ENCODE measurements around the gene LBHD2. TPM values are rescaled to one million over a fixed set of nuclear protein-coding genes. Genes with fewer than 3 reads are reported as not detected.

Gene LBHD2
- total and polyA plus RNA-seq, 2 of the 13 experiments (the other 11 are each of a cell fraction or from before 2014, with no cell fraction given), result 0.67 to 1.00 TPM

DNA sequence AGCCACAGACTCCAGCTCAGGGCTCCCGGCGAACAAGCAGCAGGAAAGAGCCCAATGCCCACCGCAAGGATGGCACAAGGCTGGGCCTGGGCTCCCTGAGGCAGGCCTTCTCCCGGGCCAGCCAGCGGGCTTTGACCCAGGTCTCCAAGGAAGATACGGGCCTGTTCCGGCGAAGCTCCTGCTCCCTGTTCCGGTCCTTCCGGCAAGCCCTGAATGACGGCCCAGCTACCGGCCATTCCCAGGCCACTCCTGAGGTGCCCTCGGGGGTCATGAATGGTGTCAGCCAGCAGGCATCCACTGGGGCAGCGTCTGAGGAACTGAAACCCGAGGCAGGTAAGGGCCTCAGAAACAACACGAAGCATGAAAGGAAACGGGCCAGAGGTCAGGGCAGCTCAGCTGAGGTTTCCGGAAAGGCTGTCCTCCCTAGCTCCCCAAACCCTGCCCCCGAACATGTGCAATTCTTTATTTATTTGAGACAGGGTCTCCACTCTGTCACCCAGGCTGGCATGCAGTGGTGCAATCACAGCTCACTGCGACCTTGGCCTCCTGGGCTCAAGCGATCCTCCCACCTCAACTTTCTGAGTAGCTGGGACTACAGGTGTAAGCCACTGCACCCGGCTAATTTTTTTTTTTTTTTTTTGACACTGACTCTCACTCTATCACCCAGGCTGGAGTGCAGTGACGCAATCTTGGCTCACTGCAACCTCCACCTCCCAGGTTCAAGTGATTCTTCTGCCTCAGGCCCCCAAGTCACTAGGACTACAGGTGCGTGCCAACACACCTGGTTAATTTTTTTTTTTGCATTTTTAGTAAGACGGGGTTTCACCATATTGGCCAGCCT lies 16.5 kb downstream of the LBHD2 start (continued):
- TF ChIP-seq SRSF9 (IDR thresholded peaks at IDR 0.05; ENCODE audit: borderline replicate concordance, insufficient read depth, low read depth, low read length, poor library complexity, severe bottlenecking) (no peak), ZNF10 (CRISPR knock-in tag; IDR thresholded peaks at IDR 0.05; ENCODE audit: borderline replicate concordance, low read depth) (no peak), HOXD1 (CRISPR knock-in tag; IDR thresholded peaks at IDR 0.05) (peak; percentile 92; the same call in 1 of the 2 replicates), HNF4A (CRISPR knock-in tag; IDR thresholded peaks at IDR 0.05) (peak; percentile 94), ZNF644 (CRISPR knock-in tag; IDR thresholded peaks at IDR 0.05; ENCODE audit: low read depth) (0 out of 2 replicates have a peak, but pooled peaks have one; percentile 7), TBP (CRISPR knock-in tag; IDR thresholded peaks at IDR 0.05) (no peak), GPN1 (CRISPR knock-in tag; IDR thresholded peaks at IDR 0.05; ENCODE audit: borderline replicate concordance) (no peak), FOXA3 (CRISPR knock-in tag; IDR thresholded peaks at IDR 0.05) (peak; percentile 85), ZNF282 (IDR thresholded peaks at IDR 0.05; ENCODE audit: partially characterized antibody) (no peak), ZNF510 (CRISPR knock-in tag; IDR thresholded peaks at IDR 0.05; ENCODE audit: low read depth) (peak; percentile 91), SOX5 (CRISPR knock-in tag; IDR thresholded peaks at IDR 0.05; ENCODE audit: borderline replicate concordance) (peak; percentile 77), HNRNPL (IDR thresholded peaks at IDR 0.05; ENCODE audit: low read depth, low read length) (peak; percentile 93), NR2F1 (CRISPR knock-in tag; IDR thresholded peaks at IDR 0.05) (peak; percentile 86 to 95), ZNF577 (CRISPR knock-in tag; IDR thresholded peaks at IDR 0.05; ENCODE audit: borderline replicate concordance, low read depth) (no peak), SIX4 (CRISPR knock-in tag; IDR thresholded peaks at IDR 0.05) (peak; percentile 84)
- TF ChIP-seq, protein P1, sequence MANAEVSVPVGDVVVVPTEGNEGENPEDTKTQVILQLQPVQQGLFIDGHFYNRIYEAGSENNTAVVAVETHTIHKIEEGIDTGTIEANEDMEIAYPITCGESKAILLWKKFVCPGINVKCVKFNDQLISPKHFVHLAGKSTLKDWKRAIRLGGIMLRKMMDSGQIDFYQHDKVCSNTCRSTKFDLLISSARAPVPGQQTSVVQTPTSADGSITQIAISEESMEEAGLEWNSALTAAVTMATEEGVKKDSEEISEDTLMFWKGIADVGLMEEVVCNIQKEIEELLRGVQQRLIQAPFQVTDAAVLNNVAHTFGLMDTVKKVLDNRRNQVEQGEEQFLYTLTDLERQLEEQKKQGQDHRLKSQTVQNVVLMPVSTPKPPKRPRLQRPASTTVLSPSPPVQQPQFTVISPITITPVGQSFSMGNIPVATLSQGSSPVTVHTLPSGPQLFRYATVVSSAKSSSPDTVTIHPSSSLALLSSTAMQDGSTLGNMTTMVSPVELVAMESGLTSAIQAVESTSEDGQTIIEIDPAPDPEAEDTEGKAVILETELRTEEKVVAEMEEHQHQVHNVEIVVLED (CRISPR knock-in tag; IDR thresholded peaks at IDR 0.05; ENCODE audit: borderline replicate concordance), result peak; percentile 41; the same call in 1 of the 2 replicates
- TF ChIP-seq, protein P2, sequence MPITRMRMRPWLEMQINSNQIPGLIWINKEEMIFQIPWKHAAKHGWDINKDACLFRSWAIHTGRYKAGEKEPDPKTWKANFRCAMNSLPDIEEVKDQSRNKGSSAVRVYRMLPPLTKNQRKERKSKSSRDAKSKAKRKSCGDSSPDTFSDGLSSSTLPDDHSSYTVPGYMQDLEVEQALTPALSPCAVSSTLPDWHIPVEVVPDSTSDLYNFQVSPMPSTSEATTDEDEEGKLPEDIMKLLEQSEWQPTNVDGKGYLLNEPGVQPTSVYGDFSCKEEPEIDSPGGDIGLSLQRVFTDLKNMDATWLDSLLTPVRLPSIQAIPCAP (CRISPR knock-in tag; IDR thresholded peaks at IDR 0.05; ENCODE audit: low read depth), result no peak; the same call in 1 of the 2 replicates
- TF ChIP-seq, protein P3, sequence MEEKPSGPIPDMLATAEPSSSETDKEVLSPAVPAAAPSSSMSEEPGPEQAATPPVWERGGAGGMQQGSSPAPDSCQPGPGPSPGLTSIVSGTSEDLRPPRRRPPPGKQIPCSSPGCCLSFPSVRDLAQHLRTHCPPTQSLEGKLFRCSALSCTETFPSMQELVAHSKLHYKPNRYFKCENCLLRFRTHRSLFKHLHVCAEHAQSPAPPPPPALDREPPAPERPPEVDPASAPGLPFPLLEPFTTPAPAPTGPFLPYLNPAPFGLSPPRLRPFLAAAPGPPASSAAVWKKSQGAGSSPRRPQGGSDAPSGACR (CRISPR knock-in tag; IDR thresholded peaks at IDR 0.05), result 0 out of 2 replicates have a peak, but pooled peaks have one; percentile 46
- TF ChIP-seq, protein P4, sequence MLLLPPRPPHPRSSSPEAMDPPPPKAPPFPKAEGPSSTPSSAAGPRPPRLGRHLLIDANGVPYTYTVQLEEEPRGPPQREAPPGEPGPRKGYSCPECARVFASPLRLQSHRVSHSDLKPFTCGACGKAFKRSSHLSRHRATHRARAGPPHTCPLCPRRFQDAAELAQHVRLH (CRISPR knock-in tag; IDR thresholded peaks at IDR 0.05; ENCODE audit: borderline replicate concordance, low read depth), result peak; percentile 75; the same call in 1 of the 2 replicates
- TF ChIP-seq, protein P5, sequence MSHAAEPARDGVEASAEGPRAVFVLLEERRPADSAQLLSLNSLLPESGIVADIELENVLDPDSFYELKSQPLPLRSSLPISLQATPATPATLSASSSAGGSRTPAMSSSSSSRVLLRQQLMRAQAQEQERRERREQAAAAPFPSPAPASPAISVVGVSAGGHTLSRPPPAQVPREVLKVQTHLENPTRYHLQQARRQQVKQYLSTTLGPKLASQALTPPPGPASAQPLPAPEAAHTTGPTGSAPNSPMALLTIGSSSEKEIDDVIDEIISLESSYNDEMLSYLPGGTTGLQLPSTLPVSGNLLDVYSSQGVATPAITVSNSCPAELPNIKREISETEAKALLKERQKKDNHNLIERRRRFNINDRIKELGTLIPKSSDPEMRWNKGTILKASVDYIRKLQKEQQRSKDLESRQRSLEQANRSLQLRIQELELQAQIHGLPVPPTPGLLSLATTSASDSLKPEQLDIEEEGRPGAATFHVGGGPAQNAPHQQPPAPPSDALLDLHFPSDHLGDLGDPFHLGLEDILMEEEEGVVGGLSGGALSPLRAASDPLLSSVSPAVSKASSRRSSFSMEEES (CRISPR knock-in tag; IDR thresholded peaks at IDR 0.05), result peak; percentile 77; the same call in 1 of the 2 replicates
- TF ChIP-seq, protein P6, sequence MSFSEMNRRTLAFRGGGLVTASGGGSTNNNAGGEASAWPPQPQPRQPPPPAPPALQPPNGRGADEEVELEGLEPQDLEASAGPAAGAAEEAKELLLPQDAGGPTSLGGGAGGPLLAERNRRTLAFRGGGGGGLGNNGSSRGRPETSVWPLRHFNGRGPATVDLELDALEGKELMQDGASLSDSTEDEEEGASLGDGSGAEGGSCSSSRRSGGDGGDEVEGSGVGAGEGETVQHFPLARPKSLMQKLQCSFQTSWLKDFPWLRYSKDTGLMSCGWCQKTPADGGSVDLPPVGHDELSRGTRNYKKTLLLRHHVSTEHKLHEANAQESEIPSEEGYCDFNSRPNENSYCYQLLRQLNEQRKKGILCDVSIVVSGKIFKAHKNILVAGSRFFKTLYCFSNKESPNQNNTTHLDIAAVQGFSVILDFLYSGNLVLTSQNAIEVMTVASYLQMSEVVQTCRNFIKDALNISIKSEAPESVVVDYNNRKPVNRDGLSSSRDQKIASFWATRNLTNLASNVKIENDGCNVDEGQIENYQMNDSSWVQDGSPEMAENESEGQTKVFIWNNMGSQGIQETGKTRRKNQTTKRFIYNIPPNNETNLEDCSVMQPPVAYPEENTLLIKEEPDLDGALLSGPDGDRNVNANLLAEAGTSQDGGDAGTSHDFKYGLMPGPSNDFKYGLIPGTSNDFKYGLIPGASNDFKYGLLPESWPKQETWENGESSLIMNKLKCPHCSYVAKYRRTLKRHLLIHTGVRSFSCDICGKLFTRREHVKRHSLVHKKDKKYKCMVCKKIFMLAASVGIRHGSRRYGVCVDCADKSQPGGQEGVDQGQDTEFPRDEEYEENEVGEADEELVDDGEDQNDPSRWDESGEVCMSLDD (CRISPR knock-in tag; IDR thresholded peaks at IDR 0.05; ENCODE audit: borderline replicate concordance), result peak; percentile 94
